ENCODE results near the gene JMJD6. TPM values are rescaled to one million over a fixed set of nuclear protein-coding genes. Genes with fewer than 3 reads are reported as not detected.
"Not testable (repeated sequence)": the region's sequence is repeated elsewhere in the genome, so short reads cannot be mapped to it uniquely, and the experiment has no call there.

Gene JMJD6
- total and polyA plus RNA-seq, 3 experiments from 2014 or later = 37.1 to 66.8 (median 62.7) TPM

- CTCF ChIA-PET = interaction anchor here (1.2 to 5.7 kb wide), 6 partner anchors 8 to 192 kb away, joined by 3 to 52 read pairs (median 8); partner anchors contain the start of genes JMJD6 and METTL23
- Histone ChIP-seq H3K36me3 (ENCODE audit: insufficient read depth, low read length) (peaks cover 30% of the 10 kb centered on the region), H3K4me1 (ENCODE audit: insufficient read depth, low read length) (peaks cover 37% of the 10 kb centered on the region), H3K27ac (ENCODE audit: low read depth, low read length) (peak overlapping the region; percentile 57), H3K4me3 (ENCODE audit: low read length) (no peak overlapping the region), H3K27me3 (ENCODE audit: insufficient read depth, low read length, poor library complexity, severe bottlenecking) (no peaks in the 10 kb centered on the region), H3K9me3 (ENCODE audit: low read length) (no peaks in the 10 kb centered on the region)
- no peaks in the 10 kb centered on the region for H3K27me3 Mint-ChIP-seq
- H3K27ac Mint-ChIP-seq = peak overlapping the region; percentile 91 to 99 (median 98)
- H3K36me3 Mint-ChIP-seq = peaks cover 9 to 59% (median 10%) of the 10 kb centered on the region in 3 donors
- POLR2A ChIA-PET = interaction anchor here (0.7 to 5.8 kb wide), 4 partner anchors 11 to 43 kb away, joined by 3 to 51 read pairs (median 5); partner anchors contain the start of genes JMJD6 and METTL23
- H3K4me3 Mint-ChIP-seq = peak overlapping the region; percentile 24 to 75 (median 71)
- no peaks in the 10 kb centered on the region for H3K9me3 Mint-ChIP-seq
- peak; percentile 64 to 82 (median 67) for DNase-seq
- H3K4me1 Mint-ChIP-seq = peaks cover 42 to 67% (median 44%) of the 10 kb centered on the region in 3 donors
These were observed 11.4 kb downstream of the JMJD6 start for GRCh38 chr17:76714822-76715495.

DNA sequence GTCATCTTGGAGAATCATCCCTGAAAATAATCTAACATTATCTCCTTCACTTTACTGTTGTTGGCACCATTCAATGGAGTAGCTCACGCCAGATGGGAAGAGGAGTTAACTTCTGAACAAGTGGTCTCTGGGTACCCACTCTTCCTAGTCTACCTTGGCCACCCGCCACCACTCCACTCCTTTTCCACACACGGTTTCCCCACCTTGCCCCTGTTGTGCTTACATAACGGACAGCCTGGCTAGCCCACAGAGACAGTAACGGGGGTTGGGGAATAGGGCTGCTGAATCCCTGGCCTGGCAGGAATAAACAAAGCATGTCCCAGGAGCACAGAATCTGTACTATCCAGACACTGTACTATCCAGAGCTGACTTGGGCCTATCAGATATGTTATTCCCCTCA lies 12.1 kb downstream of the JMJD6 start:
- ChIA-PET CTCF (interaction anchor here (0.9 to 5.7 kb wide), 14 partner anchors 9 to 191 kb away, joined by 3 to 52 read pairs (median 4); partner anchors contain the start of genes JMJD6, METTL23, MFSD11 and SRSF2), POLR2A (interaction anchor here (0.5 to 5.8 kb wide), 4 partner anchors 11 to 95 kb away, joined by 3 to 51 read pairs (median 4); partner anchors contain the start of genes JMJD6 and METTL23)
- H3K4me3 ChIP-seq (ENCODE audit: low read length) = no peak overlapping the region
- H3K36me3 Mint-ChIP-seq = peaks cover 9 to 53% (median 10%) of the 10 kb centered on the region in 3 donors
- peaks cover 25% of the 10 kb centered on the region for H3K36me3 ChIP-seq (ENCODE audit: insufficient read depth, low read length)
- H3K4me1 ChIP-seq (ENCODE audit: insufficient read depth, low read length) = peaks cover 37% of the 10 kb centered on the region
- peaks cover 47 to 69% (median 50%) of the 10 kb centered on the region in 3 donors for H3K4me1 Mint-ChIP-seq
- H3K27ac Mint-ChIP-seq = peak overlapping the region in 7 of 8 donors; percentile 15 to 99 (median 96)
- DNase-seq = no peak
- H3K27me3 ChIP-seq (ENCODE audit: insufficient read depth, low read length, poor library complexity, severe bottlenecking) = no peaks in the 10 kb centered on the region
- no peaks in the 10 kb centered on the region for H3K27me3 Mint-ChIP-seq
- no peaks in the 10 kb centered on the region for H3K9me3 Mint-ChIP-seq
- H3K27ac ChIP-seq (ENCODE audit: low read depth, low read length) = no peak overlapping the region
- H3K9me3 ChIP-seq (ENCODE audit: low read length) = no peaks in the 10 kb centered on the region
- H3K4me3 Mint-ChIP-seq = no peak overlapping the region

- ChIA-PET POLR2A (interaction anchor here (0.5 to 5.8 kb wide), 4 partner anchors 9 to 95 kb away, joined by 3 to 51 read pairs (median 4); partner anchors contain the start of genes JMJD6 and METTL23), CTCF (interaction anchor here (0.9 to 5.7 kb wide), 18 partner anchors 9 to 191 kb away, joined by 3 to 52 read pairs (median 4); partner anchors contain the start of genes JMJD6, METTL23, MFSD11 and MGAT5B)
These were observed 12.6 kb downstream of the JMJD6 start for GRCh38 chr17:76713765-76714164.

DNA sequence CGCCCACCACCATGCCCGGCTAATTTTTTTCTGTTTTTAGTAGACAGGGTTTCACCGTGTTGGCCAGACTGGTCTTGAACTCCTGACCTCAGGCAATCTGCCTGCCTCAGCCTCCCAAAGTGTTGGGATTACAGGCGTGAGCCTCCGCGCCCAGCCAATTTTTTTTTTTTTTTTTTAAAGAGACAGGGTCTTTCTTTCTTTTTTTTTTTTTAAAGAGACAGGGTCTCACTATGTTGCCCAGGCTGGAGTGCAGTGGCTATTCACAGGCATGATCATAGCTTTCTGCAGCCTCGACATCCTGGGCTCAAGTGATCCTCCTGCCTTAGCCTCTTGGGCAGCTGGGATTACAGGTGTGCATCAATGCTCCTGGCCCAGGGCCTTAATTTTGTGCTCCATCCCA lies 14.1 kb downstream of the JMJD6 start:
- Histone ChIP-seq H3K4me1 (ENCODE audit: insufficient read depth, low read length) (peaks cover 36% of the 10 kb centered on the region), H3K36me3 (ENCODE audit: insufficient read depth, low read length) (peaks cover 12% of the 10 kb centered on the region)
- not testable (repeated sequence) for H3K9me3 Mint-ChIP-seq; H3K27ac ChIP-seq (ENCODE audit: low read depth, low read length); H3K27me3 ChIP-seq (ENCODE audit: insufficient read depth, low read length, poor library complexity, severe bottlenecking); H3K27me3 Mint-ChIP-seq; DNase-seq; H3K4me3 ChIP-seq (ENCODE audit: low read length); H3K9me3 ChIP-seq (ENCODE audit: low read length)
- Mint-ChIP-seq H3K27ac (peak overlapping the region in 4 of 8 donors; percentile 43 to 79 (median 62)), H3K4me3 (peak overlapping the region in 2 of 7 donors; percentile 74 to 78), H3K36me3 (peaks cover 3 to 37% (median 6%) of the 10 kb centered on the region in 3 donors), H3K4me1 (peaks cover 54 to 76% (median 55%) of the 10 kb centered on the region in 3 donors)
- POLR2A ChIA-PET = interaction anchor here (5.8 kb wide), 1 partner anchor 15 kb away, joined by 51 read pairs; the partner anchor contains the start of genes JMJD6 and METTL23
- CTCF ChIA-PET = interaction anchor here (0.7 to 4.6 kb wide), 6 partner anchors 17 to 189 kb away, joined by 3 to 26 read pairs (median 4); no protein-coding TSS in a partner anchor

More at GRCh38 chr17:76713765-76714164, 12.6 kb downstream of the JMJD6 start:
- H3K36me3 Mint-ChIP-seq = peaks cover 7 to 47% (median 7%) of the 10 kb centered on the region in 3 donors
- H3K4me3 Mint-ChIP-seq = peak overlapping the region in 1 of 7 donors; percentile 78
- no peak overlapping the region for H3K27ac ChIP-seq (ENCODE audit: low read depth, low read length)
- no peaks in the 10 kb centered on the region for H3K27me3 Mint-ChIP-seq
- no peaks in the 10 kb centered on the region for H3K27me3 ChIP-seq (ENCODE audit: insufficient read depth, low read length, poor library complexity, severe bottlenecking)
- no peak for DNase-seq
- H3K4me1 Mint-ChIP-seq = peaks cover 53 to 72% (median 54%) of the 10 kb centered on the region in 3 donors
- H3K4me3 ChIP-seq (ENCODE audit: low read length) = no peak overlapping the region
- peaks cover 37% of the 10 kb centered on the region for H3K4me1 ChIP-seq (ENCODE audit: insufficient read depth, low read length)
- H3K27ac Mint-ChIP-seq = peak overlapping the region in 7 of 8 donors; percentile 13 to 99 (median 77)
- H3K36me3 ChIP-seq (ENCODE audit: insufficient read depth, low read length) = peaks cover 19% of the 10 kb centered on the region
- no peaks in the 10 kb centered on the region for H3K9me3 Mint-ChIP-seq
- H3K9me3 ChIP-seq (ENCODE audit: low read length) = no peaks in the 10 kb centered on the region

DNA sequence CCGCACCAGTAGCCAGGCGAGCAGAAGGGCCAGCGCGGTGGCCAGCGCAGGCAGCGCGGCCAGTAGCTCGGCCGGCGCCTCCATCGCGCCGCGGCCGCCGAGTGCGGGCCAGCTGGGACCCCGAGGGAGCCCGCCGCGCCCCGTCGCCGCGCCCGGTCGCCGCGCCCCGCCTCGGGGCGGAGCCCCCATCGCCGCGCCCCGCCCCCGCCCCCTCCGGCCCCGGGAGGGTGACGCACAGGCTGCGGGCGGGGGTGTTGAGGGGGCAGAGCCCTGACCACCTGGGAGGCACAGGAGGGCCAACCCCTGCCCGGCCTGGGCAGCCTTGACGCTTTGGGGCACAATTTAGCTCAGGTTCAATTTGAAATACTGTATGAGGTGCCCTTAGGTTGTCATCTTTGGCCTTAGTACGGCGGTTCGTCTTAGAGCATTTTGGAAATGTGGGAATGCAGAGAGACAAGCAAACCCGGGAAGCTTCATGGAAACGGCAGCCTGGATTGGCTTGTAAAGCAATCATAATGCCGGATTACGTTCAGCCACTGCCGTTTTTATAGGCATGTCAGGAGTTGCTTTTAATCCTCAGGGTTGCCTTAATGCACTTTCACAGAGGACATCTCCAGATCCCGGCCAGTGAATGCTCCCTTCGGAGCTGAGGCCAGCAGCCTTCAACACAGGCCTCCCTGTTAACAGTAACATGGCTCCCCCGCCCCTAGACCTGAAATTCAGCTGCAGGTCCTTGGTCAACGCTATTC lies 15.4 kb downstream of the JMJD6 start, which contains the start of gene MXRA7:
MXRA7 (minus strand) TSS at position 103 of the 749 bp plus-strand sequence; CDS start at position 84, 19 bp downstream.
- peak within 1 kb of the TSS; percentile 71 to 89 (median 79) for H3K4me3 Mint-ChIP-seq
- no peaks in the 10 kb centered on the region for H3K27me3 Mint-ChIP-seq
- H3K27ac ChIP-seq (ENCODE audit: low read depth, low read length) = peak within 1 kb of the TSS; percentile 29
- peaks cover 45 to 69% (median 46%) of the 10 kb centered on the region in 3 donors for H3K4me1 Mint-ChIP-seq
- H3K36me3 Mint-ChIP-seq = peaks cover 3 to 28% (median 4%) of the 10 kb centered on the region in 3 donors
- ChIA-PET CTCF (interaction anchor here (4.6 kb wide), 1 partner anchor 29 kb away, joined by 26 read pairs; no protein-coding TSS in a partner anchor), POLR2A (interaction anchor here (0.6 kb wide), 1 partner anchor 26 kb away, joined by 3 read pairs; the partner anchor contains the start of gene SRSF2)
- peaks cover 8% of the 10 kb centered on the region for H3K36me3 ChIP-seq (ENCODE audit: insufficient read depth, low read length)
- H3K4me3 ChIP-seq (ENCODE audit: low read length) = peak within 1 kb of the TSS; percentile 50
- DNase-seq = peak; percentile 44 to 78 (median 59)
- peaks cover 24% of the 10 kb centered on the region for H3K4me1 ChIP-seq (ENCODE audit: insufficient read depth, low read length)
- no peaks in the 10 kb centered on the region for H3K27me3 ChIP-seq (ENCODE audit: insufficient read depth, low read length, poor library complexity, severe bottlenecking)
- H3K9me3 ChIP-seq (ENCODE audit: low read length) = no peaks in the 10 kb centered on the region
- H3K9me3 Mint-ChIP-seq = no peaks in the 10 kb centered on the region
- peak within 1 kb of the TSS; percentile 52 to 88 (median 78) for H3K27ac Mint-ChIP-seq

- POLR2A ChIA-PET = interaction anchor here (1.6 kb wide), 1 partner anchor 39 kb away, joined by 4 read pairs; no protein-coding TSS in a partner anchor
- H3K4me1 Mint-ChIP-seq = peaks cover 36 to 60% (median 37%) of the 10 kb centered on the region in 3 donors
- H3K27ac ChIP-seq (ENCODE audit: low read depth, low read length) = peak overlapping the region; percentile 29
- CTCF ChIA-PET = interaction anchor here (1.2 to 4.6 kb wide), 3 partner anchors 28 to 164 kb away, joined by 3 to 26 read pairs (median 5); no protein-coding TSS in a partner anchor
- not testable (repeated sequence) for DNase-seq; H3K9me3 ChIP-seq (ENCODE audit: low read length); H3K4me3 ChIP-seq (ENCODE audit: low read length); H3K27me3 Mint-ChIP-seq; H3K36me3 ChIP-seq (ENCODE audit: insufficient read depth, low read length); H3K27me3 ChIP-seq (ENCODE audit: insufficient read depth, low read length, poor library complexity, severe bottlenecking); H3K9me3 Mint-ChIP-seq
- peaks cover 16% of the 10 kb centered on the region for H3K4me1 ChIP-seq (ENCODE audit: insufficient read depth, low read length)
- peak overlapping the region in 6 of 8 donors; percentile 21 to 88 (median 78) for H3K27ac Mint-ChIP-seq
- peak overlapping the region; percentile 71 to 89 (median 76) for H3K4me3 Mint-ChIP-seq
- peaks cover 3 to 22% (median 4%) of the 10 kb centered on the region in 3 donors for H3K36me3 Mint-ChIP-seq
These were observed 16.2 kb downstream of the JMJD6 start for GRCh38 chr17:76709951-76710862.

All from CD8-positive, alpha-beta memory T cell (primary cell).